Osteoblast (primary cell): Measurements from ENCODE around the gene SLC6A5. TPM values are rescaled to one million over a fixed set of nuclear protein-coding genes. Genes with fewer than 3 reads are reported as not detected.
A peak's percentile ranks its signal among the peaks of the same experiment; 100 is the strongest.

ENCODE experiments used
- DNase-seq: peaks from one replicate; pipeline ENCODE4 v3.0.0; 2011; ENCODE audit warnings: low spot score, mixed read lengths; ENCODE audit not compliant: insufficient read length; ENCODE audit errors: missing footprints
- H2AFZ ChIP-seq: 2 replicates; pipeline ENCODE4 v1.6.0; 2011; ENCODE audit warnings: mild to moderate bottlenecking, low read length
- H3K27ac ChIP-seq: 2 replicates; pipeline ENCODE4 v1.5.1; 2011; ENCODE audit warnings: mild to moderate bottlenecking, low read depth, low read length, moderate library complexity
- H3K27me3 ChIP-seq: 2 replicates; pipeline ENCODE4 v1.6.0; 2012; ENCODE audit warnings: mild to moderate bottlenecking, control low read depth, inconsistent platforms, low read length, moderate library complexity; ENCODE audit not compliant: insufficient read depth
- H3K36me3 ChIP-seq: 2 replicates; pipeline ENCODE4 v1.5.1; 2011; ENCODE audit warnings: mild to moderate bottlenecking, low read length, control low read depth, moderate library complexity; ENCODE audit not compliant: insufficient read depth
- H3K4me1 ChIP-seq: 2 replicates; pipeline ENCODE4 v1.5.1; 2011; ENCODE audit warnings: mild to moderate bottlenecking, low read length, control low read depth, moderate library complexity; ENCODE audit not compliant: insufficient read depth
- H3K4me2 ChIP-seq: 2 replicates; pipeline ENCODE4 v1.6.0; 2011; ENCODE audit warnings: mild to moderate bottlenecking, low read length; ENCODE audit not compliant: insufficient read depth
- H3K4me3 ChIP-seq: fragments of 200-600 bp; sonication (generic); 3 replicates; pipeline ENCODE4 v1.5.1; 2012; ENCODE audit warnings: mild to moderate bottlenecking, low read length, inconsistent platforms; ENCODE audit not compliant: insufficient read depth
- H3K79me2 ChIP-seq: 2 replicates; pipeline ENCODE4 v1.6.0; 2012; ENCODE audit warnings: mild to moderate bottlenecking, low read length, control low read depth, inconsistent platforms; ENCODE audit not compliant: insufficient read depth
- H3K9me3 ChIP-seq: 2 replicates; pipeline ENCODE4 v1.5.1; 2011; ENCODE audit warnings: low read depth, low read length, control low read depth
- H4K20me1 ChIP-seq: 2 replicates; pipeline ENCODE4 v1.6.0; 2012; ENCODE audit warnings: mild to moderate bottlenecking, low read length, control low read depth; ENCODE audit not compliant: insufficient read depth
- total RNA-seq: library from RNA; depleted of rRNA; stranded (reverse); fragments of >200 nt; gene quantifications from 2 replicates; pipeline ENCODE4 v1.2.3, GENCODE V29; 2012
- TF ChIP-seq, protein P1 (sequence below): IDR thresholded peaks from 2 replicates; pipeline ENCODE4 v1.5.1; 2011; ENCODE audit warnings: mild to moderate bottlenecking, low read depth, low read length, moderate library complexity; ENCODE audit errors: extremely low read depth

The SLC6A5 gene
- total RNA-seq, 1 donor = not detected

- no peaks in the 10 kb centered on the region for H3K79me2 ChIP-seq
- no peak overlapping the region for H3K4me3 ChIP-seq
- no peaks in the 10 kb centered on the region for H4K20me1 ChIP-seq
- no peaks in the 10 kb centered on the region for H3K36me3 ChIP-seq
- TF ChIP-seq, protein P1, sequence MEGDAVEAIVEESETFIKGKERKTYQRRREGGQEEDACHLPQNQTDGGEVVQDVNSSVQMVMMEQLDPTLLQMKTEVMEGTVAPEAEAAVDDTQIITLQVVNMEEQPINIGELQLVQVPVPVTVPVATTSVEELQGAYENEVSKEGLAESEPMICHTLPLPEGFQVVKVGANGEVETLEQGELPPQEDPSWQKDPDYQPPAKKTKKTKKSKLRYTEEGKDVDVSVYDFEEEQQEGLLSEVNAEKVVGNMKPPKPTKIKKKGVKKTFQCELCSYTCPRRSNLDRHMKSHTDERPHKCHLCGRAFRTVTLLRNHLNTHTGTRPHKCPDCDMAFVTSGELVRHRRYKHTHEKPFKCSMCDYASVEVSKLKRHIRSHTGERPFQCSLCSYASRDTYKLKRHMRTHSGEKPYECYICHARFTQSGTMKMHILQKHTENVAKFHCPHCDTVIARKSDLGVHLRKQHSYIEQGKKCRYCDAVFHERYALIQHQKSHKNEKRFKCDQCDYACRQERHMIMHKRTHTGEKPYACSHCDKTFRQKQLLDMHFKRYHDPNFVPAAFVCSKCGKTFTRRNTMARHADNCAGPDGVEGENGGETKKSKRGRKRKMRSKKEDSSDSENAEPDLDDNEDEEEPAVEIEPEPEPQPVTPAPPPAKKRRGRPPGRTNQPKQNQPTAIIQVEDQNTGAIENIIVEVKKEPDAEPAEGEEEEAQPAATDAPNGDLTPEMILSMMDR = no peak
- no peaks in the 10 kb centered on the region for H3K9me3 ChIP-seq
- H3K4me1 ChIP-seq = no peaks in the 10 kb centered on the region
- no peak overlapping the region for H3K4me2 ChIP-seq
- no peak overlapping the region for H2AFZ ChIP-seq
- peaks cover 45% of the 10 kb centered on the region for H3K27me3 ChIP-seq
- no peak for DNase-seq
- no peak overlapping the region for H3K27ac ChIP-seq
Observed at GRCh38 chr11:20594274-20595061, 4.9 kb upstream of the SLC6A5 start.

GRCh38 chr11:20595101-20595500 is 4.3 kb upstream of the SLC6A5 start:
- no peaks in the 10 kb centered on the region for H3K36me3 ChIP-seq
- H3K27ac ChIP-seq = no peak overlapping the region
- H3K4me3 ChIP-seq = no peak overlapping the region
- H4K20me1 ChIP-seq = no peaks in the 10 kb centered on the region
- TF ChIP-seq, protein P1 = no peak
- H3K27me3 ChIP-seq = peaks cover 51% of the 10 kb centered on the region
- H3K9me3 ChIP-seq = no peaks in the 10 kb centered on the region
- H3K4me2 ChIP-seq = no peak overlapping the region
- no peaks in the 10 kb centered on the region for H3K4me1 ChIP-seq
- no peaks in the 10 kb centered on the region for H3K79me2 ChIP-seq
- no peak for DNase-seq
- no peak overlapping the region for H2AFZ ChIP-seq

GRCh38 chr11:20596205-20597153 is 2.9 kb upstream of the SLC6A5 start:
- Histone ChIP-seq H3K4me1 (no peaks in the 10 kb centered on the region), H3K4me2 (no peak overlapping the region), H3K79me2 (no peaks in the 10 kb centered on the region), H3K27ac (no peak overlapping the region), H2AFZ (no peak overlapping the region), H4K20me1 (no peaks in the 10 kb centered on the region), H3K4me3 (no peak overlapping the region), H3K27me3 (peaks cover 65% of the 10 kb centered on the region), H3K9me3 (no peaks in the 10 kb centered on the region), H3K36me3 (no peaks in the 10 kb centered on the region)
- DNase-seq = no peak
- TF ChIP-seq, protein P1 = no peak

- Histone ChIP-seq H3K4me3 (no peak overlapping the region), H3K4me1 (no peaks in the 10 kb centered on the region), H3K9me3 (no peaks in the 10 kb centered on the region), H4K20me1 (no peaks in the 10 kb centered on the region), H3K27me3 (peaks cover 73% of the 10 kb centered on the region), H3K79me2 (no peaks in the 10 kb centered on the region), H3K27ac (no peak overlapping the region), H2AFZ (no peak overlapping the region), H3K4me2 (no peak overlapping the region), H3K36me3 (no peaks in the 10 kb centered on the region)
- peak; percentile 57 for DNase-seq
- TF ChIP-seq, protein P1 = no peak
Observed at GRCh38 chr11:20597154-20597679, 2.2 kb upstream of the SLC6A5 start.
